CD14-positive monocyte (primary cell): ENCODE measurements around the gene BRF1. TPM values are rescaled to one million over a fixed set of nuclear protein-coding genes. Genes with fewer than 3 reads are reported as not detected.

Experiments
- DNase-seq, 3 donors: peaks; one replicate each; pipeline ENCODE4 v3.0.0-alpha.2; 2011 to 2022
- H2AFZ ChIP-seq: 2 replicates; pipeline ENCODE4 v1.6.0; 2012; ENCODE audit warnings: mild to moderate bottlenecking, low read depth, low read length, inconsistent platforms; ENCODE audit not compliant: insufficient read depth, poor library complexity, severe bottlenecking
- H3K27ac ChIP-seq, 2 donors: 1 replicate in 1 of 2; 2 replicates in 1 of 2; pipeline ENCODE4 v1.5.1; 2012 to 2013; ENCODE audit warnings: low read length in 2 of 2, control low read depth in 1 of 2, inconsistent platforms in 1 of 2, low read depth in 1 of 2, mild to moderate bottlenecking in 1 of 2
- H3K27me3 ChIP-seq, 2 donors: one replicate each; pipeline versions ENCODE4 v1.6.0 to v1.6.1; 2011 to 2013; ENCODE audit warnings: low read length in 2 of 2; ENCODE audit not compliant: control insufficient read depth in 2 of 2, insufficient read depth in 2 of 2
- H3K36me3 ChIP-seq, 2 donors: replicated peaks in 1 of 2; 1 replicate in 1 of 2; 2 replicates in 1 of 2; pipeline versions ENCODE4 v1.5.1 to v1.6.1; 2012 to 2013; ENCODE audit warnings: low read length in 2 of 2, control low read depth in 1 of 2, inconsistent platforms in 1 of 2, mild to moderate bottlenecking in 1 of 2; ENCODE audit not compliant: insufficient read depth in 2 of 2, control insufficient read depth in 1 of 2
- H3K4me1 ChIP-seq, 2 donors: 1 replicate in 1 of 2; 2 replicates in 1 of 2; pipeline versions ENCODE4 v1.5.1 to v1.6.1; 2012 to 2013; ENCODE audit warnings: low read length in 2 of 2, control low read depth in 1 of 2, inconsistent platforms in 1 of 2, mild to moderate bottlenecking in 1 of 2, moderate library complexity in 1 of 2; ENCODE audit not compliant: insufficient read depth in 2 of 2, control insufficient read depth in 1 of 2
- H3K4me2 ChIP-seq: replicated peaks from 2 replicates; pipeline ENCODE3; 2012; ENCODE audit warnings: low read length, moderate library complexity, mild to moderate bottlenecking; ENCODE audit not compliant: poor library complexity, severe bottlenecking; ENCODE audit errors: extremely low read depth
- H3K4me3 ChIP-seq, 3 experiments: fragments of 200-600 bp in 1 of 3; sonication (generic) in 1 of 3; replicated peaks in 1 of 3; 1 replicate in 2 of 3; 2 replicates in 1 of 3; pipeline ENCODE4 v1.5.1; 2011 to 2013; ENCODE audit warnings: low read length in 3 of 3, mild to moderate bottlenecking in 3 of 3, control low read depth in 2 of 3, low read depth in 2 of 3, inconsistent platforms in 1 of 3, moderate library complexity in 1 of 3
- H3K79me2 ChIP-seq: 2 replicates; pipeline ENCODE4 v1.6.0; 2012; ENCODE audit warnings: mild to moderate bottlenecking, control low read depth, inconsistent platforms, low read length, moderate library complexity; ENCODE audit not compliant: insufficient read depth
- H3K9ac ChIP-seq: 2 replicates; pipeline ENCODE4 v1.6.0; 2017; ENCODE audit warnings: low read length, mild to moderate bottlenecking; ENCODE audit not compliant: insufficient read depth, poor library complexity, severe bottlenecking
- H3K9me3 ChIP-seq, 2 donors: replicated peaks in 1 of 2; 1 replicate in 1 of 2; 2 replicates in 1 of 2; pipeline versions ENCODE4 v1.5.1 to v1.6.1; 2012 to 2013; ENCODE audit warnings: low read length in 2 of 2, control low read depth in 1 of 2; ENCODE audit not compliant: control insufficient read depth in 1 of 2, insufficient read depth in 1 of 2
- H4K20me1 ChIP-seq: 2 replicates; pipeline ENCODE4 v1.6.0; 2012; ENCODE audit warnings: mild to moderate bottlenecking, low read length, control low read depth, moderate library complexity; ENCODE audit not compliant: insufficient read depth
- H3K27ac Mint-ChIP-seq, 7 donors: one replicate each; pipeline ENCODE4 v1.8.0; 2020; ENCODE audit warnings: mild to moderate bottlenecking in 7 of 7, mixed read lengths in 7 of 7, moderate library complexity in 6 of 7, inconsistent platforms in 2 of 7
- H3K27me3 Mint-ChIP-seq, 3 donors: one replicate each; pipeline ENCODE4 v1.8.0; 2021 to 2022; ENCODE audit warnings: low read depth in 3 of 3, mild to moderate bottlenecking in 3 of 3, mixed read lengths in 3 of 3, moderate library complexity in 3 of 3, inconsistent platforms in 1 of 3
- H3K36me3 Mint-ChIP-seq, 2 donors: one replicate each; pipeline ENCODE4 v1.8.0; 2020; ENCODE audit warnings: mixed read lengths in 2 of 2, inconsistent platforms in 1 of 2, mild to moderate bottlenecking in 1 of 2
- H3K4me1 Mint-ChIP-seq: one replicate; pipeline ENCODE4 v1.8.0; 2020; ENCODE audit warnings: mild to moderate bottlenecking, mixed read lengths
- H3K4me3 Mint-ChIP-seq, 2 donors: one replicate each; pipeline ENCODE4 v1.8.0; 2020; ENCODE audit warnings: mild to moderate bottlenecking in 2 of 2, mixed read lengths in 2 of 2, moderate library complexity in 1 of 2
- H3K9me3 Mint-ChIP-seq, 7 donors: one replicate each; pipeline ENCODE4 v1.8.0; 2020 to 2022; ENCODE audit warnings: mixed read lengths in 7 of 7, mild to moderate bottlenecking in 6 of 7, moderate library complexity in 6 of 7, inconsistent platforms in 2 of 7
- WGBS: methylation state at CpG from one replicate; pipeline ENCODE4 v1.1.5; 2013; ENCODE audit warnings: missing lambda C conversion rate; ENCODE audit not compliant: insufficient coverage; 5-methylcytosine and 5-hydroxymethylcytosine counted together
- intact Hi-C, 2 donors: fragments of 100-400 bp; cut with micrococcal nuclease; formaldehyde crosslinking; loops; one replicate each; pipeline versions ENCODE4 v1.15.0 to v1.15.1; 2023
- polyA plus RNA-seq, 3 donors: library from polyadenylated mRNA; depleted of rRNA in 1 of 3; unstranded in 2 of 3; stranded (reverse) in 1 of 3; fragments of 300-500 nt in 2 of 3; fragments of >200 nt in 1 of 3; fragmentation: Illumina TruSeq in 2 of 3; gene quantifications; 1 replicate in 2 of 3; 2 replicates in 1 of 3; pipeline ENCODE4 v1.2.3, GENCODE V29; 2012 to 2021
- TF ChIP-seq, protein P1 (sequence below): fragments of 200-600 bp; IDR thresholded peaks from one replicate; pipeline ENCODE4 v1.8.0; 2022; ENCODE audit warnings: antibody characterized with exemption, mild to moderate bottlenecking

The BRF1 gene
- polyA plus RNA-seq, 3 donors: 2.3 to 20.5 (median 2.5) TPM

- no peak overlapping the region for H3K9ac ChIP-seq
These were observed 95.1 kb downstream of the BRF1 start for GRCh38 chr14:105205673-105206208.

GRCh38 chr14:105204931-105205672 lies 95.7 kb downstream of the BRF1 start:
- WGBS: 65% methylated on average over 10 of the region's 21 CpGs
- no peak overlapping the region for H3K4me2 ChIP-seq
- no peak overlapping the region for H3K27ac ChIP-seq
- peaks cover 21 to 25% of the 10 kb centered on the region in 2 donors for H3K4me1 ChIP-seq
- peaks cover 0 to 32% of the 10 kb centered on the region in 2 donors for H3K27me3 ChIP-seq
- peaks cover 8% of the 10 kb centered on the region in 2 donors for H3K36me3 ChIP-seq
- Mint-ChIP-seq H3K4me3 (no peak overlapping the region), H3K4me1 (peaks cover 17% of the 10 kb centered on the region), H3K9me3 (peaks cover 0 to 3% (median 0%) of the 10 kb centered on the region in 7 donors), H3K27me3 (peaks cover 21 to 49% (median 23%) of the 10 kb centered on the region in 3 donors), H3K36me3 (peaks cover 5 to 10% of the 10 kb centered on the region in 2 donors), H3K27ac (no peak overlapping the region)
- DNase-seq: no peak
- H3K4me3 ChIP-seq: no peak overlapping the region
- H2AFZ ChIP-seq: no peak overlapping the region
- no peaks in the 10 kb centered on the region for H4K20me1 ChIP-seq
- H3K79me2 ChIP-seq: no peaks in the 10 kb centered on the region
- no peak overlapping the region for H3K9ac ChIP-seq
- intact Hi-C loops: loop anchor here in 1 of 2 donors (5.0 kb wide), 1 partner anchor 322 kb away; the partner anchor contains the start of gene TMEM121
- no peaks in the 10 kb centered on the region for H3K9me3 ChIP-seq
- TF ChIP-seq, protein P1, sequence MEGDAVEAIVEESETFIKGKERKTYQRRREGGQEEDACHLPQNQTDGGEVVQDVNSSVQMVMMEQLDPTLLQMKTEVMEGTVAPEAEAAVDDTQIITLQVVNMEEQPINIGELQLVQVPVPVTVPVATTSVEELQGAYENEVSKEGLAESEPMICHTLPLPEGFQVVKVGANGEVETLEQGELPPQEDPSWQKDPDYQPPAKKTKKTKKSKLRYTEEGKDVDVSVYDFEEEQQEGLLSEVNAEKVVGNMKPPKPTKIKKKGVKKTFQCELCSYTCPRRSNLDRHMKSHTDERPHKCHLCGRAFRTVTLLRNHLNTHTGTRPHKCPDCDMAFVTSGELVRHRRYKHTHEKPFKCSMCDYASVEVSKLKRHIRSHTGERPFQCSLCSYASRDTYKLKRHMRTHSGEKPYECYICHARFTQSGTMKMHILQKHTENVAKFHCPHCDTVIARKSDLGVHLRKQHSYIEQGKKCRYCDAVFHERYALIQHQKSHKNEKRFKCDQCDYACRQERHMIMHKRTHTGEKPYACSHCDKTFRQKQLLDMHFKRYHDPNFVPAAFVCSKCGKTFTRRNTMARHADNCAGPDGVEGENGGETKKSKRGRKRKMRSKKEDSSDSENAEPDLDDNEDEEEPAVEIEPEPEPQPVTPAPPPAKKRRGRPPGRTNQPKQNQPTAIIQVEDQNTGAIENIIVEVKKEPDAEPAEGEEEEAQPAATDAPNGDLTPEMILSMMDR: no peak

More at GRCh38 chr14:105205673-105206208, 95.1 kb downstream of the BRF1 start:
- Mint-ChIP-seq H3K9me3 (no peaks in the 10 kb centered on the region), H3K27ac (peak overlapping the region in 1 of 7 donors; percentile 36), H3K36me3 (peaks cover 9 to 16% of the 10 kb centered on the region in 2 donors), H3K27me3 (peaks cover 15 to 43% (median 18%) of the 10 kb centered on the region in 3 donors), H3K4me1 (peaks cover 17% of the 10 kb centered on the region), H3K4me3 (no peak overlapping the region)
- Histone ChIP-seq H3K27ac (no peak overlapping the region), H3K36me3 (peaks cover 12 to 15% of the 10 kb centered on the region in 2 donors), H3K9me3 (no peaks in the 10 kb centered on the region), H3K79me2 (no peaks in the 10 kb centered on the region), H2AFZ (no peak overlapping the region), H3K27me3 (peaks cover 0 to 25% of the 10 kb centered on the region in 2 donors), H3K4me2 (no peak overlapping the region), H3K4me1 (peaks cover 21 to 25% of the 10 kb centered on the region in 2 donors), H4K20me1 (no peaks in the 10 kb centered on the region), H3K4me3 (no peak overlapping the region)
- WGBS: 55% methylated on average over 9 of the region's 12 CpGs
- TF ChIP-seq, protein P1: no peak
- DNase-seq: no peak
- intact Hi-C loops: no loop called here
